Activated T-cell treated with anti-CD3 and anti-CD28 coated beads for 1 hour (primary cell): ENCODE data around the gene TBCK.
"Not testable (repeated sequence)": the region's sequence is repeated elsewhere in the genome, so short reads cannot be mapped to it uniquely, and the experiment has no call there.

Experiments used
- DNase-seq: peaks from one replicate; pipeline ENCODE4 v3.0.0-alpha.2; 2020; ENCODE audit warnings: low read depth

TBCK gene

GRCh38 chr4:106321168-106321567 is 5.2 kb upstream of the TBCK start:
- DNase-seq: not testable (repeated sequence)

- DNase-seq: no peak
Observed at GRCh38 chr4:106320235-106320634, 4.2 kb upstream of the TBCK start.

GRCh38 chr4:106318511-106318910 is 2.5 kb upstream of the TBCK start:
- no peak for DNase-seq

GRCh38 chr4:106317815-106318214 is 1.8 kb upstream of the TBCK start:
- DNase-seq: no peak

- no peak for DNase-seq
Observed at GRCh38 chr4:106316773-106317409, 882 bp upstream of the TBCK start.

GRCh38 chr4:106315476-106315967 is 487 bp downstream of the TBCK start:
- no peak for DNase-seq

GRCh38 chr4:106314960-106315359 is 1.0 kb downstream of the TBCK start:
- no peak for DNase-seq

GRCh38 chr4:106312997-106313522 is 2.9 kb downstream of the TBCK start:
- no peak for DNase-seq

- no peak for DNase-seq
Observed at GRCh38 chr4:106312377-106312776, 3.6 kb downstream of the TBCK start.

GRCh38 chr4:106306561-106306960 is 9.4 kb downstream of the TBCK start:
- no peak for DNase-seq

GRCh38 chr4:106305435-106306055 is 10.5 kb downstream of the TBCK start:
- DNase-seq: no peak

GRCh38 chr4:106304632-106305031 is 11.4 kb downstream of the TBCK start:
- no peak for DNase-seq

- DNase-seq: no peak
Observed at GRCh38 chr4:106303548-106304281, 12.3 kb downstream of the TBCK start.

GRCh38 chr4:106302062-106302438 is 14.0 kb downstream of the TBCK start:
- DNase-seq: no peak

- DNase-seq: no peak
Observed at GRCh38 chr4:106301393-106302061, 14.5 kb downstream of the TBCK start.

- DNase-seq: no peak
Observed at GRCh38 chr4:106299977-106300376, 16.0 kb downstream of the TBCK start.

GRCh38 chr4:106297245-106298035 is 18.6 kb downstream of the TBCK start:
- no peak for DNase-seq

GRCh38 chr4:106294062-106294461 is 21.9 kb downstream of the TBCK start:
- no peak for DNase-seq

- no peak for DNase-seq
Observed at GRCh38 chr4:106291678-106292077, 24.3 kb downstream of the TBCK start.

GRCh38 chr4:106289737-106290136 is 26.3 kb downstream of the TBCK start:
- DNase-seq: no peak

GRCh38 chr4:106287353-106287969 is 28.5 kb downstream of the TBCK start:
- no peak for DNase-seq
